Amniotic stem cell (primary cell): ENCODE measurements around the gene CLK3.
"Not testable (repeated sequence)": the region's sequence is repeated elsewhere in the genome, so short reads cannot be mapped to it uniquely, and the experiment has no call there.

Experiments
- DNase-seq: peaks from one replicate; lab custom pipeline; 2025; lab: John Stamatoyannopoulos, UW

CLK3 gene

GRCh38 chr15:74615508-74616365, at the start of gene CLK3:
TSS of gene CLK3 (plus strand) at chr15:74615836. CDS start at chr15:74619197, 3,361 bp downstream.
- DNase-seq: peak; percentile 85

DNA sequence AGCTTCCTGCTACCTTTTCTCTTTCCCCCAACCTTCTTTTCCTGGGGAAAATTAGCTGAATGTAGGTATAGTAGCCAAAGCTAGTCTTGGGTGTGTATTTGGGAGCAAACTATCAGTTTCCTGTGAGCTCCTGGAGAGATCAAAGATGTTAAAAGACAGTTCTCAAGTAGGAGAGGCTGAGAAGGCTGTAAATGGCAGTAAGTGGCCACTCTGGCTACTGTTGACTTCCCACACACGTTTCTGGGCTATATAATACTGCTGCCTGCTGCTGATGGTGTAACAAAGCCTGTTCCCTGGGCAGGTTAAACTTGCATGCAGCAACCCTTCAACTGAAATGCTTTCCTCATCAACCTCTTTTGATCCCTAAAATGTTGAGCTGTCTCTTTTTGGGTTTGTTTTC, 47.0 kb upstream of the CLK3 start:
- DNase-seq: no peak

DNA sequence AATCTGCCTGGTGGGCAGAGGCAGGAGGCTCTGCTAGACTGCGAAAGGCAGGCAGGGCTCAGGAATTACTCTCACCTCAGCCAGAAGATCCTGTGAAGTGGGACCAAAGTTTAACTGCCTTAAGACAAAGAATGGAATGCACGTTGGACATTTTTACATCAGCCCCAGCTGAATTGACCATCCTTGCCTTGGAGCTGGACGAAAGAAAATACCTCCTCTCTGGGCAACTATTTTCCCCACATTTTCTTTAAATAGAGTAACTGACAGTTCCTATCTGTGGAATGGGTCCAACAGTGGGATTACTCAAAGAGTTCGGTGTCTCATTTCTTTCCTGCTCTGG, 45.9 kb upstream of the CLK3 start:
- DNase-seq: no peak

DNA sequence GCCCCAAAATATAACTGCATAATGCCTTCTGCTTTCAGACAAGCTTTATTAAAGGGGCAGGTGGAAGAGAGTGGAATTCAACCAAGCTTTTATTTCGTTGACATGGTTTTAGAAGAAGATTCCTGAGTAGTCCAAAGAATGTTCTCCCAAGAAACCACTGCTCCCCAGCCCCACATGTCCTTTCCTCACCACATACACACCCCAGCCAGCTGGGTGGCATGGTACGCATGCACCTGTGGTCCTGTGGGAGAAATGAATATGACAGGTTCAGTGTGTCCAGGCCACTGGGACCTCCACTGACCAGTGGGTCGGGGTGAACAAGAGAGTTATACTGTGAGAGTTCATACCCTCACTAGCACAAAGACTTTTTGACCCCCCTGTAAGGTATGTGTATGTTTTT, 44.4 kb upstream of the CLK3 start:
- no peak for DNase-seq

DNA sequence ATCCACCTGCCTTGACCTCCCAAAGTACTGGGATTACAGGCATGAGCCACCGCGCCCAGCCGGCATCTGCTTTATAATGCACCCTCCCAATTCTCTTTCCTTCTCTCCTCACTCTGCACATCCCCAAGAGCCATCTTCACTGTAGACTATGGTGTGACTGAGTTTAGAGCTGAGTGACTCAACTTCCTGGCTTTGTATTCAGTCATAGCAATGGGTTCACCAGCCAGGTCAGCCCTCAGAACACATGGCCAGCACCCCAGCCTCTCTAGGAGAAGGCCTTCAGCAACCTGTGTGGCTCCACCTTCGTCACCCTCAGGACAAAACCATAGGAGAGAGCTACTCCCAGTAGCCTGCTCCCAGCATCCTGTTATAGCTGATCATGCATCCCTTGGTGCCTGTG, 41.6 kb upstream of the CLK3 start:
- DNase-seq: no peak

GRCh38 chr15:74578496-74578994, 37.1 kb upstream of the CLK3 start:
- DNase-seq: no peak

- DNase-seq: no peak
Observed at GRCh38 chr15:74579001-74579400, 36.6 kb upstream of the CLK3 start.

GRCh38 chr15:74580538-74581350, 34.9 kb upstream of the CLK3 start:
- DNase-seq: no peak

GRCh38 chr15:74584204-74584603, 31.4 kb upstream of the CLK3 start:
- no peak for DNase-seq

- no peak for DNase-seq
Observed at GRCh38 chr15:74584779-74585178, 30.9 kb upstream of the CLK3 start.

- DNase-seq: no peak
Observed at GRCh38 chr15:74585191-74585590, 30.4 kb upstream of the CLK3 start.

- DNase-seq: no peak
Observed at GRCh38 chr15:74585857-74586256, 29.8 kb upstream of the CLK3 start.

DNA sequence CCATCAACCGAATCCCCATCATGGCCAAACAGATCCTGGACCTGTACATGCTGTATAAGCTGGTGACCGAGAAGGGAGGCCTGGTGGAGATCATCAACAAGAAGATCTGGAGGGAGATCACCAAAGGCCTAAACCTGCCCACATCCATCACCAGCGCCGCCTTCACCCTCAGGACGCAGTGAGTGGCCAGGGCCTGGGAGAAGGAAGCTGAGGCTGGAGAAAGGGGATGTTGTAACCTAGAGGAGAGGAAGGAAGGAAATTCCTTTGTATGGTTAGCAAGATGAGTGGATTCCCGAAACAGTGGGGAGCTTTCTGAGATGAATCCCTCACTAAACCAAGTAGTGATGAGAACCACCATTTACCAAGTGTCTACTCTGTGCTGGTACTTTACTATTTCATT, 25.8 kb upstream of the CLK3 start:
- DNase-seq: no peak

DNA sequence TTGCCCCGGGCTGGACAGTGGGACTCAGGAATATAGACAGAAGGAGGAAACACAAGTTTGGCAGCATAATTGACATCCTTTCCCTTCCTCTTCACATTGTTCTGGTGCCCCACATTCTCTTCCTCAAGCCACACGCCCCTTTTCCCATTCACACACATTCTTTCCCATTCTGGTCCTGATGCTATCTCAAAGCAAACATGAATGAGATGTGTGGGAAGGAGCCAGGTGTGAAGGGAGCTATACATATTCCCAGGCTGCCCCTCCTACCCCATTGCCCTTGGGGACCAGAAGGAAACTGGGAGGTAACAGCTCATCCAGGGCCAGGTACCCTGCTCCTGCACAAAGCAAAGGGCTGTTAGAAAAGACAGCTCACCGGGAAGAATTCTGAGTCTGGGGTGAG, 23.4 kb upstream of the CLK3 start:
- no peak for DNase-seq

GRCh38 chr15:74593122-74593521, 22.5 kb upstream of the CLK3 start:
- no peak for DNase-seq

DNA sequence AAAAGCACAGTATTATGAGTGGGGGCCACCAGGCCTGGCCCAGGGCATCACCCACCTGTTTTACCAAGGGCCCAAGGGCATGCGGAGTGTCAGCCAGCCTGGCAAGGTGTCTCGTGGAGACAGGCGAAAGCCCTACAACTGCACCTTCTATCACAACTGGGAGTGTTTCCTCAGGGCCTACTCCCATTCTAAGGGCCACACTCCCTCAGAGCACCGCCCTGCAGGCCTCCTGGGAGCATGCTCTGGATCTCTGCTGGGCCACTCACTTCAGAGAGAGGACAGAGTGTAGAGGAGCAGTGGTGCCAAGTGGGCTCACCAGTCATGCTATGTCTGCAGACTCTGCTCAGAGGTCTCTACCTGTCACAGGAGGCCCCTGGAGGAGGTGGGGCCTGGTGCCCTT, 21.2 kb upstream of the CLK3 start:
- no peak for DNase-seq

DNA sequence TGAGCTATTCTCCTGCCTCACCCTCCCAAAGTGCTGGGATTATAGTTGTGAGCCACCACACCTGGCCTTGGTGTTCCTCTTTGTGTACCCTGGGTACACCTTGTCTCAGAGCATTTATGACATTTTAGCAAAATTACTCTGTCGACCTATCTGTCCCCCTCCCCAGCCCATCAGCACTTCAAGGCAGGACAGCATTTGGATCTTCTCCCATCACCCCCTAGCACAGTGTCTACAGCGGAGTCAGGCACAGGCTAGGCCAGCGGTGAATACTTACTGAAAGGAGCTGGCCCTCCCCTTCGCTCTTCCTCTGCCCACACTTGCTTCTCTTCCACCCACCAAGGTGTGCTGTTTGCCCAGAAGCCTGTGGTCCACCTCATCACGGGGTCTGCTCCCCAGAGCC, 20.4 kb upstream of the CLK3 start:
- DNase-seq: no peak

DNA sequence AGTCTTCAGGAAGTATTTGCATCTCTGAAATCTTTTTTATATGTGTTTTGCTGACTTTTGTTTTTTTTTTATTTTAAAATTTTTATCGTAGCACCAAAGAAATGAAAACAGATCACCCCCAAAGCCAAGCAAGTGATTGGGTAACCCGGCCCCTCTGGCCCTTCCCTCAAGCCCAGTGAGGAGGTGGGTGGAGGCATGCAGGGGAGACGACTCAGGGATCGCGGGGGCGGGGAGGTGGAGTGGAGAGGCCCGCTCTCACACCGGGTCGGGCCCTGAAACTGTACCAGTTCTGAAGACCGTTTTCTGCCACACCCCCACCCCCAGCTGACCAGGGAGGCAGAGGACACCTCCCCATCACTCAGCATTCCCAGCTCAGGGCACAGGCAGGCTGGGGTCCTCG, 18.9 kb upstream of the CLK3 start:
- DNase-seq: not testable (repeated sequence)

DNA sequence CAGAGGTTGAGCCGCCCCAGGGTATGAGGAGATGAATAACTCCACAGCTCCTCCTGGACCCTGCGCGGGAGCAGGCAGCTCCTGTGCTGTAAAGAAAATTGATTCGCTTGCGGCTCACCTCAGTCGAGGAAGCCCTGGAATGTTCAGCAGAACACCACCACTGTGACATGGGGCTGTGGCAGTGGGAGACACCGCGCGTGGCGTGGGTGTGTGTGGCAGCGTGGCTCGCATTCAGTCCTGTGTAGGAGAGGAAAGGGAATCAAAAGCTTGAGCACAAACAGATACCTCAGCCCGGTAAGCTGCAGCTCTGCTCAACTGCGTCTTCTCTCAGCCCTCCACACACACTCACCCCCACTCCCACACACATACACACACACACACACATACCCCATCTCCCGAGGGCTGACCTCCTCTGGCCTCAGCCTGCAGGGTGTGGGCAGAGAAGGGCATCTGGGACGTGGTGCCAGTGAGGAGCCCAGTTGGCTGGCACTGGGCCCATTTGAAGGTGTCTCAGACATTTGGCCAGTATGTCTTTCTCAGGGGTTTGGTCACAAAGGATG, 18.4 kb upstream of the CLK3 start:
- DNase-seq: not testable (repeated sequence)

DNA sequence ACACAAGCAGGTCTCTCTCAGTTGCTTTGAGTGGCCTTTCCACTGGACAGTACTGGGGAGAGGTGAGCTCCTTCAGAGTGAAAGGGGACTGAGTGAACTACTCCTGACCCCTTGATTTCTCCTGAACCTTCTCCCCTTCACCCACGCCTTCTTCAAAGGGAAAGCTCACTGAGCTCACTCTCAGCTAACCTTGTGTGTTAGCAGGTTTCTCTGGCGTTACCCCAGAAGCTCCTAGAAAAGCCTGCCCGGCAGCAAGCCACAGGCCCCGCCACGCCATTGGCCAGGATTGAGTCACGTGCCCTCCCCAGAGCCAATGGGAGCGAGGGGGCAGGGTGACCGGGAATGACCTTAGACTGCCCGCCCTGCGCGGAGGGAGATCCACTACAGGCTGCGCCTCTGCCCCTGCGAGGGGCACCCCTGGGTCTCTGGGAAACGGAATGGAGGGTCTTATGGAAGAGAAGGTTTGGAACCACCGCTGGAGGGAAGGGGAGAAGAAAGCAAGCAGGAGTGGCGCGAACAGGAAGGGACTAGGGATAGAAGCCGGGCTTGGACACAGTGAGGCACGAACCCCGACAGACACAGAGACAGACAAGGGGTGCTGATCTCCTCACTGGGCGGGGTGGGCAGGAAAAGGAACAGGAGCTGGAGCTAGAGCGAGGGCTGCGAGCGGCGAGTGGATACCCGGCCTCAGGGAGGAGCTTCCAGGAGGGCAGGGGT, 17.4 kb upstream of the CLK3 start:
- peak; percentile 55 for DNase-seq

DNA sequence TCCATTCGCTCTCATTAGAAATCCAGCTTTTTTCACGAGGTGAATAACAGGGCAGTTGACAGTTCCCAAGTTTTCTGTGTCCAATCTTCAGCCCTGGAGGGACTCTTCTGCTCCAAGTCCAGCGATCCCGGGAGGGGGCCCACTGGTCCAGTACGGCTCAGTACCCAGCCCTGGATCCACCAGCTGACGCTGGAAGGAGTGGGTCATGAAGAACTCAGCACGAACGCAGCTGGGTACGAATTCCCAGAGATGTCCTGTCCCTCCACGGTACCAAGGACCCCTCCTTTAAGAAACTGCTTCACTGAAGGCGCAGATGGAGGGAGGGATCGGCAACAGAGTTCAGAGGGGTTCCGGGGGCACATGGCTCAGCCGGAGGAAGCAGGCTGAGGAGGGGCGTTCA, 16.5 kb upstream of the CLK3 start:
- no peak for DNase-seq
